PFSK-1 (cell line): ENCODE data around the gene MYO1A.

ENCODE experiments used
- POLR2AphosphoS5 ChIP-seq: IDR thresholded peaks from 2 replicates; pipeline ENCODE4 v1.6.1; 2012; ENCODE audit warnings: low read depth, mild to moderate bottlenecking, control low read depth, low read length, moderate library complexity
- REST ChIP-seq, 2 experiments: IDR thresholded peaks; 2 replicates each; pipeline versions ENCODE4 v1.6.1 to v1.8.0; 2011 to 2012; ENCODE audit warnings: low read depth in 2 of 2, low read length in 2 of 2, control low read depth in 1 of 2, inconsistent platforms in 1 of 2, mild to moderate bottlenecking in 1 of 2, moderate library complexity in 1 of 2; ENCODE audit not compliant: insufficient read depth in 1 of 2
- SIN3A ChIP-seq: IDR thresholded peaks from 2 replicates; pipeline ENCODE4 v1.6.1; 2012; ENCODE audit warnings: mild to moderate bottlenecking, low read length, moderate library complexity, borderline replicate concordance; ENCODE audit not compliant: insufficient read depth

- TF ChIP-seq POLR2AphosphoS5 (no peak), REST (IDR thresholded peaks at IDR 0.05; ENCODE audit: insufficient read depth in 1 of 2, low read depth in 2 of 2, low read length in 2 of 2) (no peak), SIN3A (no peak)
These were observed 1.1 kb upstream of the MYO1A start for GRCh38 chr12:57051011-57051410.
